Skeletal muscle tissue (tissue), 4 donors: ENCODE results near the gene ADH1A. TPM values are rescaled to one million over a fixed set of nuclear protein-coding genes. Genes with fewer than 3 reads are reported as not detected.

Experiments
- H3K27ac ChIP-seq: one replicate; pipeline ENCODE4 v1.7.0; 2013; ENCODE audit warnings: mild to moderate bottlenecking, low read depth, low read length, inconsistent platforms
- H3K27me3 ChIP-seq, 3 donors: one replicate each; pipeline ENCODE4 v1.7.0; 2013; ENCODE audit warnings: low read length in 3 of 3; ENCODE audit not compliant: control insufficient read depth in 3 of 3, insufficient read depth in 3 of 3
- H3K36me3 ChIP-seq, 3 donors: one replicate each; pipeline ENCODE4 v1.7.0; 2013; ENCODE audit warnings: low read length in 3 of 3; ENCODE audit not compliant: control insufficient read depth in 3 of 3, insufficient read depth in 3 of 3
- H3K4me1 ChIP-seq, 3 donors: one replicate each; pipeline ENCODE4 v1.7.0; 2013; ENCODE audit warnings: low read length in 3 of 3, mild to moderate bottlenecking in 3 of 3; ENCODE audit not compliant: control insufficient read depth in 3 of 3, insufficient read depth in 3 of 3
- H3K4me3 ChIP-seq, 3 donors: one replicate each; pipeline ENCODE4 v1.7.0; 2013; ENCODE audit warnings: low read length in 3 of 3
- H3K9ac ChIP-seq, 3 donors: one replicate each; pipeline ENCODE4 v1.7.0; 2013; ENCODE audit warnings: low read length in 3 of 3, mild to moderate bottlenecking in 3 of 3, moderate library complexity in 2 of 3, low read depth in 1 of 3
- H3K9me3 ChIP-seq, 3 donors: one replicate each; pipeline ENCODE4 v1.7.0; 2013; ENCODE audit warnings: low read length in 3 of 3; ENCODE audit not compliant: control insufficient read depth in 3 of 3
- total RNA-seq: library from RNA; depleted of rRNA; stranded (reverse); fragments of >200 nt; gene quantifications from one replicate; pipeline ENCODE4 v1.2.3, GENCODE V29; 2014
- donor health status: Osteomylitis.

Gene ADH1A
- total RNA-seq, 1 donor from 2014 or later, result 0.52 TPM

DNA sequence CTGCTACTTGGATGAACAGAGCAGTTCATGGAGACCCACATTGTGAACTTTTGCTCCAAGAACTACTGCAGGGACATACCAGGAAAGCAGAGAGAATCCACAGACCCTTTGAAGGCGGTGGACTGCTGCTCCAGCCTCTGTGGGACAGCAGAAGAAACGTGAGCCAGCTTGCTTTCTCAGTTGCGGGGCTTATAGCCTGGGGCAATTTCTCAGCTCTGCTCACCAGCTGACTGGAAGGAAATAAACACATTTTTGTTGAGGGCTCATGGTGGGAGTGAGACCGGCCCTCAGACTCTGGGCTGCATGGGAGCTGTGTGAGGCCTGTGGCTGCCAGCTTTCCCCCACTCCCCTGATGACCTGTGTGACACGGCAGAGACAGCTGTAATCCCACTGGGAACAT lies 2.6 kb upstream of the ADH1A start:
- H3K9ac ChIP-seq, result no peak overlapping the region
- H3K36me3 ChIP-seq, result no peaks in the 10 kb centered on the region
- H3K9me3 ChIP-seq, result no peaks in the 10 kb centered on the region
- no peaks in the 10 kb centered on the region for H3K27me3 ChIP-seq
- no peaks in the 10 kb centered on the region for H3K4me1 ChIP-seq
- no peak overlapping the region for H3K4me3 ChIP-seq
- no peak overlapping the region for H3K27ac ChIP-seq

DNA sequence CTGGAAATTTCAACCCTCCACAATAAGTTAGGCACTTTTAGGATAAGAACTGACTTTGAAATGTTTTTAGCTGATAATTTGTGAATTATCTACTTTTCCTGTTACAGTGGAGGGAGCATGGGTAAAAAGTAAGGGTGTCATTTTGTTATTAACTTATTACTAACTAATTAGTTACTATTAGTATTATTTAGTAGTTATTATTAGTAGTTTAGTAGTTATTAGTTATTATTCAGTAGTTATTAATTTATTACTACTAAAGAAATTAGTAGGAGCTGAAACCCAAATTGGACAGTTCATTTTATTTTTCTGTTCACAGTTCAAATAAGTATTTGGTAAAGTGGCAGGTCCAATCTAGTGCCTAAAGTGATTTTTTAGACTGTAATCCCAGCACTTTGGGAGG lies 5.4 kb downstream of the ADH1A start:
- no peak overlapping the region for H3K9ac ChIP-seq
- H3K27me3 ChIP-seq, result no peaks in the 10 kb centered on the region
- H3K27ac ChIP-seq, result no peak overlapping the region
- no peaks in the 10 kb centered on the region for H3K4me1 ChIP-seq
- H3K9me3 ChIP-seq, result no peaks in the 10 kb centered on the region
- peaks cover 0 to 2% (median 0%) of the 10 kb centered on the region in 3 donors for H3K36me3 ChIP-seq
- H3K4me3 ChIP-seq, result no peak overlapping the region

DNA sequence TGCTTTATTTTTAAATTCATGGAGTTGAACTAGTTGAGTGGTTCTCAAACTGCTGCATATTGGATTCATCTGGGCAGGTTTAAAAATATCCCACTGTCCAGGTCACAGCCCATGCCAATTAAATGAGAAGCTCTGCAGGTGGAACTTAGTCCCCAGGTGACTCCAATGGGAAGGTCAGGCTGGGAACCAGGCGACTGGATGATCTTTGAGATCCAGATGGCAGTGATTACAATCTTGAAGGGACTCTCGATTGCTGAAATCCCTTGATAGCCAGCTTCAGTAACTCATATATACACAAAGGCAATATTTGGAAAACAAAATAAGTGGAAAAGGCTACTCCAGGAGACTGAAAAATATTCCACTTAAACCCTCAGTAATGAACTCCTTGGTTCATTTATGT lies 8.1 kb downstream of the ADH1A start:
- Histone ChIP-seq H3K4me3 (no peak overlapping the region), H3K27ac (no peak overlapping the region), H3K9me3 (no peaks in the 10 kb centered on the region), H3K36me3 (peaks cover 0 to 2% (median 0%) of the 10 kb centered on the region in 3 donors), H3K4me1 (no peaks in the 10 kb centered on the region), H3K9ac (no peak overlapping the region), H3K27me3 (no peaks in the 10 kb centered on the region)

DNA sequence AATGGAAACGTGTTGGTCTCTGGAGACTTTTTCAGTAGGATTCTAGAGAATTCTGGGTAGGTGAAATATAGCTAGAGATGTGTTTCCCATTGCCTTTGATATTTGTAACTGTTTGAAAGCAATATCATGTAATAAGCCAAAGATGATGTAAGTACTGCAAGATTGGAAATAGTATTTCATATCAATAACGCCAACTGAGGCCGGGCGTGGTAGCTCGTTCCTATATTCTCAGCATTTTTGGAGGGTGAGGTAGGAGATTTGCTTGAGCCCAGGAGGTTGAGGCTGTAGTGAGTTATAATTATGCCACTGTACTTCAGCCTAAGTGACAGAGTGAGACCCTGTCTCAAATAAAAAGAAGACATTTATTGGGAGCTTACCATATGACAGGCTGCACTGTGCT lies 9.5 kb downstream of the ADH1A start:
- Histone ChIP-seq H3K4me3 (no peak overlapping the region), H3K9ac (no peak overlapping the region), H3K9me3 (no peaks in the 10 kb centered on the region), H3K36me3 (no peaks in the 10 kb centered on the region), H3K4me1 (no peaks in the 10 kb centered on the region), H3K27me3 (no peaks in the 10 kb centered on the region), H3K27ac (no peak overlapping the region)

DNA sequence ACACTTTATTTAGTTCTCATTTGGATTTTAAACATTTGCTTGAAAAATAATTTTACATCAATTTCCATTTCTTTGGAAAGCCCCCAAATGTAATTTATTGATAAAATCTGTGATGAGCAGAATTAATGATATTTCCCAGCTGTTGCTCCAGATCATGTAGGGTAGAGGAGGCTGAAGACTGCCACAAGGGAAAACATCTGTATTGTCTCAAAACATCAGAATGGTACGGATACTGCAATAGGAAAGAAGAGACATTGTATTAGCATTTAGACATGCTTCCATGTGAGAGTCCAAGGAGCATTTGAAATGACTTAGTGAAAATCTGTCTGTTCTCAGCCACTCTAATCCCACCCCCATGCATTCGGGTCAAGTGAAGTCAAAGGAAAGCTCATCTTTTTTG lies 14.4 kb downstream of the ADH1A start:
- no peak overlapping the region for H3K4me3 ChIP-seq
- no peaks in the 10 kb centered on the region for H3K36me3 ChIP-seq
- no peaks in the 10 kb centered on the region for H3K4me1 ChIP-seq
- no peak overlapping the region for H3K27ac ChIP-seq
- no peaks in the 10 kb centered on the region for H3K27me3 ChIP-seq
- H3K9me3 ChIP-seq, result no peaks in the 10 kb centered on the region
- H3K9ac ChIP-seq, result no peak overlapping the region

DNA sequence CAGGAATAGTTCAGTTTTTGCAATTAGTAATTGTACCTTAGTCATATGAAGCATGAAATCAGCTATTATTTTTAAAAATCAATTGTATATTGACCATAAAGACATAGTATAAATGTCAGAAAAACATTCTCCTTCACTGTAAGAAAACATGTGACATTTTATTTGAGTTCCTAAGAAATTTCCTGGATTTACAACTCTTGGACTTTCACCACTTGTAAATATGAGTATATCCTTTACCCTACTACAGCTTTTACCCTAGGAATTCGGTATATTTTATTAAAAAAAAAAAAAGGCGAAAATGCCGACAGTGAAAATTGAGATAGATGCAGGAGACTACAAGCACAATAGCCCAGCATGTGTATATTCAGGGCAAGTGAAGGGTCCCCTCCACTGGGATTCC lies 14.9 kb downstream of the ADH1A start:
- Histone ChIP-seq H3K9me3 (no peaks in the 10 kb centered on the region), H3K27ac (no peak overlapping the region), H3K36me3 (no peaks in the 10 kb centered on the region), H3K4me3 (no peak overlapping the region), H3K9ac (no peak overlapping the region), H3K27me3 (no peaks in the 10 kb centered on the region), H3K4me1 (no peaks in the 10 kb centered on the region)

DNA sequence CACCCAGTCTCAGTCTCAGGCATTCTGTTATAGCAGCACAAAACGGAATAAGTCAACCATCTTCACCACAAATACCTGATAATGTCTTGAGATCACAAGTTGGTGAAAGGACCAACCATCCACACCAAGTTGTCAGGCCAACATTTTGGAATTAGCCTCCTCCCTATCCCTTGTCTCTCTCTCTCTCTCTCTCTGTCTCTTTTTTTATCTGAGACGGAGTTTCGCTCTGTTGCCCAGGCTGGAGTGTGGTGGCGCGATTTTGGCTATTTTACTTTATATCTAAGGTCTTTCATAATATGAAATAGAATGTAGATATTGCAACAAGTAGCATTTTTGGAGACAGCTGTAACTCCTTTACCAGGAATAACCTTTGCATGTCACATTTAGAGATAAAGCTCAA lies 15.7 kb downstream of the ADH1A start:
- Histone ChIP-seq H3K36me3 (no peaks in the 10 kb centered on the region), H3K4me1 (no peaks in the 10 kb centered on the region), H3K9ac (no peak overlapping the region), H3K27me3 (no peaks in the 10 kb centered on the region), H3K4me3 (no peak overlapping the region), H3K9me3 (no peaks in the 10 kb centered on the region), H3K27ac (no peak overlapping the region)

DNA sequence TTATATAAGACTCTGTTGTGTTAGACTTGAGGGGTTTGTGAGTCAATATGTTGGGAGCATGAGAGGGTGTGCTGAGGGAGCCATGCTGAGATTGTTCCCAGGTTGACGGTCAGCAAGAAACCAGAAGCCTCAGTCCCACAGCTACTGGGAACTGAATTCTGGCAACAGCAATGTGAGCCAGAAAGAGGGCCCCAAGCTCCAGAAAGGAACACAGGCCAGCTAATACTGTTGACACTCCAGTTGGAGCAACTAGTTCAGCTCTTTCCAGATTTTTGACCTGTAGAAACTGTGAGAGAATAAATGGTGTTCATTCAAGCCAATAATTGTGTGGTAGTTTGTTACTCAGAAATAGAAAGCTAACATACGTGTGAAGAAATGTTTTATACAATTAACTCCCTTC lies 17.1 kb downstream of the ADH1A start:
- Histone ChIP-seq H3K4me3 (no peak overlapping the region), H3K9me3 (no peaks in the 10 kb centered on the region), H3K27ac (no peak overlapping the region)

DNA sequence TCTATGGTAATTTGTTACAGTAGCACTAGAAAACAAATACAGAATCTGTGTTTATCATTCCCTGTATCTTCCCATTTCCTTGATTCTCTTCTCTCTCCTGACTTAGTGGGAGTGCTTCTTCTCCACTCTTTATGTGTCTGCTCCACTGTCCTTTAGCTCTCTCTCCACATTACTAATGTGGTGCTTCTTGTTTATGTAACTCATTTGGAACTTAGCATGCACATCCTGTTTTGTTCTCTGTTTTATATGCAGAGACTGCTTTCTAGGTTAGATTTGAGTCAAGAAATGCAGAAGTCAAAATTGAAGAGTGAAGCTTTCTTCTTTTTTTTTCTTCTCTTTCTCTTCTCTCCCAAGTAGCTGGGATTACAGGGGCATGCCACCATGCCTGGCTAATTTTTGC lies 25.9 kb downstream of the ADH1A start:
- no peak overlapping the region for H3K4me3 ChIP-seq
- H3K27ac ChIP-seq, result no peak overlapping the region

More for the DNA sequence above, 17.1 kb downstream of the ADH1A start:
- no peaks in the 10 kb centered on the region for H3K36me3 ChIP-seq
- no peak overlapping the region for H3K9ac ChIP-seq
- H3K4me1 ChIP-seq, result no peaks in the 10 kb centered on the region
- no peaks in the 10 kb centered on the region for H3K27me3 ChIP-seq

DNA sequence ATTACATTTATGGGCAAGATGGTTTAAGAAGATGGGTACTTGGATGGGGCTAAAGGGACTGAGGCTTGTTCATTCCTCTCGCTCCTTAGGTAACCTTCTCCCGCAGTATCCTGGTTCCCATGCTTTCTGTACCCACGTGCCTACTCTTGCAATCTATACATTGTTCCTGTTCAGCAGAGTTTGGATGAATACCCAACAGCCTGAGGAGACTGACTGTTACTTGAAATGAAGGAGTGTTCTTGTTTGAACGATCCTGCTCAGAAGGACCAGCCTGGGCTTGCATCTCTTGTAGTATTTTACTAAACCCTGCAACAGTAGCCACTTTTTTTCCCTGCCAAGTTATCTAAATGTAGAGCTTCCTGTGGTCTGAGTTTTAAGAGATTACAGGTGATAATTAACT lies 38.0 kb downstream of the ADH1A start:
- no peaks in the 10 kb centered on the region for H3K27me3 ChIP-seq
- H3K36me3 ChIP-seq, result no peaks in the 10 kb centered on the region
- H3K4me3 ChIP-seq, result no peak overlapping the region
- H3K9me3 ChIP-seq, result no peaks in the 10 kb centered on the region
- no peak overlapping the region for H3K27ac ChIP-seq
- H3K9ac ChIP-seq, result no peak overlapping the region
- no peaks in the 10 kb centered on the region for H3K4me1 ChIP-seq

More for the DNA sequence above, 25.9 kb downstream of the ADH1A start:
- H3K9me3 ChIP-seq, result no peaks in the 10 kb centered on the region
- H3K4me1 ChIP-seq, result no peaks in the 10 kb centered on the region
- no peaks in the 10 kb centered on the region for H3K27me3 ChIP-seq
- H3K36me3 ChIP-seq, result no peaks in the 10 kb centered on the region
- H3K9ac ChIP-seq, result no peak overlapping the region

DNA sequence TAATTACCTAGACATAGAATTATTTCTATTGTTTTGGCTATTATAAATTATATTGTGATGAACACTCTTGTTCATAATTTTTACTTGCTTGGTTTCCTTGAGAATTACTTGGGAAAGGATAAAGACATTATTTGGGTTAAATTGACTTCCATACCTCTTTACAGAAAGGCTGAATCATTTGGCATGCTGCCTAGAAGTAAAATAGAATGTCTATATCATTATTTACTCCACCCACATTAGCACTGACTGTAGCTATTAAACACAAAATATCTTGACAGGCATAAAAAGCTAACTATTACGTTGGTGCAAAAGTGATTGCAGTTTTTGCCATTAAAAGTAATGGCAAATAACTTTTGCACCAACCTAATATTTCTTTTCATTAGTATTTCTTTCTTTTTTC lies 42.1 kb downstream of the ADH1A start:
- no peak overlapping the region for H3K9ac ChIP-seq
- no peaks in the 10 kb centered on the region for H3K36me3 ChIP-seq
- H3K9me3 ChIP-seq, result no peaks in the 10 kb centered on the region
- no peaks in the 10 kb centered on the region for H3K27me3 ChIP-seq
- H3K4me3 ChIP-seq, result no peak overlapping the region
- no peaks in the 10 kb centered on the region for H3K4me1 ChIP-seq
- H3K27ac ChIP-seq, result no peak overlapping the region
